ENCODE results near the gene SCN5A. TPM values are rescaled to one million over a fixed set of nuclear protein-coding genes. Genes with fewer than 3 reads are reported as not detected.

SCN5A gene
- total RNA-seq, 1 donor from 2014 or later, result 3.3 TPM

- Histone ChIP-seq H2AFZ (ENCODE audit: low read depth, low read length) (no peak overlapping the region), H3K27me3 (ENCODE audit: insufficient read depth, low read length) (peaks cover 41% of the 10 kb centered on the region), H3K9me3 (ENCODE audit: insufficient read depth, low read depth, low read length) (no peaks in the 10 kb centered on the region), H3K27ac (ENCODE audit: low read depth, low read length) (no peak overlapping the region), H3K4me1 (ENCODE audit: insufficient read depth, low read length) (no peaks in the 10 kb centered on the region), H3K4me2 (ENCODE audit: low read length) (no peak overlapping the region), H3K4me3 (ENCODE audit: insufficient read depth, low read depth, low read length) (no peak overlapping the region), H3K79me2 (ENCODE audit: insufficient read depth, low read length) (no peaks in the 10 kb centered on the region), H3K9ac (ENCODE audit: low read length) (no peak overlapping the region), H4K20me1 (ENCODE audit: insufficient read depth, low read length) (no peaks in the 10 kb centered on the region), H3K36me3 (ENCODE audit: insufficient read depth, low read length) (no peaks in the 10 kb centered on the region)
- TF ChIP-seq CTCF (IDR thresholded peaks at IDR 0.05; ENCODE audit: insufficient read depth, low read depth, low read length), result no peak
- TF ChIP-seq EZH2 (IDR thresholded peaks at IDR 0.05; ENCODE audit: insufficient read depth, low read length), result no peak
- H3K36me3 Mint-ChIP-seq (ENCODE audit: low read depth, unreplicated experiment), result no peaks in the 10 kb centered on the region
- no peak overlapping the region for H3K27ac Mint-ChIP-seq (ENCODE audit: unreplicated experiment)
- no peaks in the 10 kb centered on the region for H3K9me3 Mint-ChIP-seq (ENCODE audit: unreplicated experiment)
- DNase-seq (ENCODE audit: low read depth), result no peak
- H3K4me3 Mint-ChIP-seq (ENCODE audit: unreplicated experiment), result no peak overlapping the region
- H3K4me1 Mint-ChIP-seq (ENCODE audit: low read depth, unreplicated experiment), result no peaks in the 10 kb centered on the region
- peaks cover 18% of the 10 kb centered on the region for H3K27me3 Mint-ChIP-seq (ENCODE audit: low read depth, unreplicated experiment)
- FAIRE-seq, result no peak
Observed at GRCh38 chr3:38644016-38644661, 5.3 kb downstream of the SCN5A start.

- no peak overlapping the region for H3K9ac ChIP-seq (ENCODE audit: low read length)
- H3K4me1 Mint-ChIP-seq (ENCODE audit: low read depth, unreplicated experiment), result no peaks in the 10 kb centered on the region
Observed at GRCh38 chr3:38643592-38643991, 5.9 kb downstream of the SCN5A start.

More at GRCh38 chr3:38643592-38643991, 5.9 kb downstream of the SCN5A start:
- no peak for DNase-seq (ENCODE audit: low read depth)
- Mint-ChIP-seq H3K36me3 (ENCODE audit: low read depth, unreplicated experiment) (no peaks in the 10 kb centered on the region), H3K9me3 (ENCODE audit: unreplicated experiment) (no peaks in the 10 kb centered on the region), H3K4me3 (ENCODE audit: unreplicated experiment) (no peak overlapping the region), H3K27me3 (ENCODE audit: low read depth, unreplicated experiment) (peaks cover 21% of the 10 kb centered on the region), H3K27ac (ENCODE audit: unreplicated experiment) (no peak overlapping the region)
- no peaks in the 10 kb centered on the region for H3K36me3 ChIP-seq (ENCODE audit: insufficient read depth, low read length)
- peaks cover 38% of the 10 kb centered on the region for H3K27me3 ChIP-seq (ENCODE audit: insufficient read depth, low read length)
- no peaks in the 10 kb centered on the region for H3K79me2 ChIP-seq (ENCODE audit: insufficient read depth, low read length)
- TF ChIP-seq EZH2 (IDR thresholded peaks at IDR 0.05; ENCODE audit: insufficient read depth, low read length) (no peak), CTCF (IDR thresholded peaks at IDR 0.05; ENCODE audit: insufficient read depth, low read depth, low read length) (no peak)
- H3K4me1 ChIP-seq (ENCODE audit: insufficient read depth, low read length), result no peaks in the 10 kb centered on the region
- no peak overlapping the region for H3K4me3 ChIP-seq (ENCODE audit: insufficient read depth, low read depth, low read length)
- H3K4me2 ChIP-seq (ENCODE audit: low read length), result no peak overlapping the region
- H3K27ac ChIP-seq (ENCODE audit: low read depth, low read length), result no peak overlapping the region
- no peaks in the 10 kb centered on the region for H4K20me1 ChIP-seq (ENCODE audit: insufficient read depth, low read length)
- no peak for FAIRE-seq
- no peak overlapping the region for H2AFZ ChIP-seq (ENCODE audit: low read depth, low read length)
- H3K9me3 ChIP-seq (ENCODE audit: insufficient read depth, low read depth, low read length), result no peaks in the 10 kb centered on the region
